GM12878 (cell line): ENCODE data around the gene CDK5R1.

Experiments
- BRCA1 ChIP-seq: IDR thresholded peaks from 2 replicates; pipeline ENCODE4 v1.6.1; 2011; ENCODE audit warnings: low read depth, low read length, improper control_type of control experiment
- CTCF ChIP-seq, 3 experiments: IDR thresholded peaks in 2 of 3; conservative IDR thresholded peaks in 1 of 3; 2 replicates each; pipeline ENCODE4 v1.5.1; 2011; ENCODE audit warnings: low read depth in 3 of 3, low read length in 3 of 3, mild to moderate bottlenecking in 3 of 3, control low read depth in 2 of 3, moderate library complexity in 2 of 3, inconsistent platforms in 1 of 3, mixed read lengths in 1 of 3; ENCODE audit not compliant: control insufficient read depth in 2 of 3, insufficient read depth in 1 of 3; ENCODE audit errors: extremely low read depth in 1 of 3
- FOXK2 ChIP-seq: fragments of 450-650 bp; IDR thresholded peaks from 2 replicates; pipeline ENCODE4 v1.6.1; 2017; ENCODE audit warnings: mild to moderate bottlenecking, moderate library complexity
- MYC ChIP-seq: IDR thresholded peaks from 2 replicates; pipeline ENCODE4 v1.6.1; 2011; ENCODE audit warnings: mild to moderate bottlenecking, low read length, moderate library complexity, inconsistent platforms; ENCODE audit not compliant: insufficient read depth, insufficient replicate concordance, insufficient read length, severe bottlenecking
- POLR2A ChIP-seq: IDR thresholded peaks from 2 replicates; pipeline ENCODE4 v1.6.1; 2011; ENCODE audit warnings: low read depth, mild to moderate bottlenecking, low read length
- POLR2AphosphoS5 ChIP-seq: IDR thresholded peaks from 2 replicates; pipeline ENCODE4 v1.6.1; 2011; ENCODE audit warnings: mild to moderate bottlenecking, low read length, inconsistent platforms
- PRDM15 ChIP-seq: fragments of 450-650 bp; formaldehyde crosslinking; IDR thresholded peaks from 2 replicates; pipeline ENCODE4 v1.4.0; 2020; ENCODE audit warnings: mild to moderate bottlenecking, moderate library complexity
- RAD51 ChIP-seq: fragments of 450-650 bp; IDR thresholded peaks from 2 replicates; pipeline ENCODE4 v1.6.1; 2016; ENCODE audit warnings: moderate library complexity, mild to moderate bottlenecking, inconsistent platforms
- SP1 ChIP-seq: IDR thresholded peaks from one replicate; pipeline ENCODE4 v1.6.1; 2011; ENCODE audit warnings: low read depth, low read length
- TCF12 ChIP-seq: IDR thresholded peaks from 2 replicates; pipeline ENCODE4 v1.6.1; 2011; ENCODE audit warnings: low read depth, mild to moderate bottlenecking, low read length
- USF2 ChIP-seq: IDR thresholded peaks from 2 replicates; pipeline ENCODE4 v1.6.1; 2011; ENCODE audit warnings: low read depth, low read length, improper control_type of control experiment, borderline replicate concordance
- ZBTB33 ChIP-seq: fragments of 450-650 bp; IDR thresholded peaks from 2 replicates; pipeline ENCODE4 v1.6.1; 2017; ENCODE audit warnings: mild to moderate bottlenecking

- TF ChIP-seq USF2 (no peak), CTCF (IDR thresholded peaks at IDR 0.05 in 2 of 3, conservative IDR thresholded peaks at IDR 0.05 in 1 of 3; ENCODE audit: control insufficient read depth in 2 of 3, extremely low read depth in 1 of 3, insufficient read depth in 1 of 3, low read depth in 3 of 3, low read length in 3 of 3) (no peak), POLR2AphosphoS5 (no peak), FOXK2 (no peak), PRDM15 (CRISPR knock-in tag) (no peak), BRCA1 (no peak), ZBTB33 (no peak), SP1 (no peak), MYC (no peak), POLR2A (no peak), RAD51 (no peak), TCF12 (no peak)
Measured at GRCh38 chr17:32495359-32496231, 8.8 kb downstream of the CDK5R1 start.
